Measurements from ENCODE around the gene TLR3. TPM values are rescaled to one million over a fixed set of nuclear protein-coding genes. Genes with fewer than 3 reads are reported as not detected.

The TLR3 gene
- total RNA-seq, 1 experiment from 2014 or later, result 2.5 TPM

GRCh38 chr4:186116697-186117096 lies 47.7 kb downstream of the TLR3 start:
- H3K27ac ChIP-seq (ENCODE audit: low read depth, low read length, poor library complexity, severe bottlenecking), result no peak overlapping the region
- no peak for TF ChIP-seq EZH2 (IDR thresholded peaks at IDR 0.05; ENCODE audit: borderline replicate concordance, low read depth, low read length, poor library complexity, severe bottlenecking)
- TF ChIP-seq, protein P1, sequence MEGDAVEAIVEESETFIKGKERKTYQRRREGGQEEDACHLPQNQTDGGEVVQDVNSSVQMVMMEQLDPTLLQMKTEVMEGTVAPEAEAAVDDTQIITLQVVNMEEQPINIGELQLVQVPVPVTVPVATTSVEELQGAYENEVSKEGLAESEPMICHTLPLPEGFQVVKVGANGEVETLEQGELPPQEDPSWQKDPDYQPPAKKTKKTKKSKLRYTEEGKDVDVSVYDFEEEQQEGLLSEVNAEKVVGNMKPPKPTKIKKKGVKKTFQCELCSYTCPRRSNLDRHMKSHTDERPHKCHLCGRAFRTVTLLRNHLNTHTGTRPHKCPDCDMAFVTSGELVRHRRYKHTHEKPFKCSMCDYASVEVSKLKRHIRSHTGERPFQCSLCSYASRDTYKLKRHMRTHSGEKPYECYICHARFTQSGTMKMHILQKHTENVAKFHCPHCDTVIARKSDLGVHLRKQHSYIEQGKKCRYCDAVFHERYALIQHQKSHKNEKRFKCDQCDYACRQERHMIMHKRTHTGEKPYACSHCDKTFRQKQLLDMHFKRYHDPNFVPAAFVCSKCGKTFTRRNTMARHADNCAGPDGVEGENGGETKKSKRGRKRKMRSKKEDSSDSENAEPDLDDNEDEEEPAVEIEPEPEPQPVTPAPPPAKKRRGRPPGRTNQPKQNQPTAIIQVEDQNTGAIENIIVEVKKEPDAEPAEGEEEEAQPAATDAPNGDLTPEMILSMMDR (conservative IDR thresholded peaks at IDR 0.05; ENCODE audit: low read depth, low read length), result no peak
- no peak overlapping the region for H3K4me3 ChIP-seq (ENCODE audit: low read depth, low read length, poor library complexity, severe bottlenecking)
- intact Hi-C loops (cut with micrococcal nuclease; ENCODE audit: unreplicated experiment), result no loop called here
- no TSS peak for BruUV-seq (replicated peaks)
- ChIA-PET CTCF (no interaction called here), POLR2A (ENCODE audit: low non-redundant PET) (no interaction called here)
- H3K27me3 ChIP-seq (replicated peaks; ENCODE audit: insufficient read depth, low read depth, low read length, poor library complexity), result no peaks in the 10 kb centered on the region
- no peaks in the 10 kb centered on the region for H3K9me3 ChIP-seq (ENCODE audit: low read depth, low read length, poor library complexity, severe bottlenecking)
- H3K4me1 ChIP-seq (ENCODE audit: insufficient read depth, low read length, poor library complexity, severe bottlenecking), result no peaks in the 10 kb centered on the region
- H3K36me3 ChIP-seq (ENCODE audit: insufficient read depth, low read length, poor library complexity, severe bottlenecking), result no peaks in the 10 kb centered on the region
- DNase-seq (ENCODE audit: low spot score), result no peak

- BruUV-seq (replicated peaks), result no TSS peak
- H3K27me3 ChIP-seq (replicated peaks; ENCODE audit: insufficient read depth, low read depth, low read length, poor library complexity), result no peaks in the 10 kb centered on the region
- intact Hi-C loops (cut with micrococcal nuclease; ENCODE audit: unreplicated experiment), result no loop called here
- no peak for TF ChIP-seq EZH2 (IDR thresholded peaks at IDR 0.05; ENCODE audit: borderline replicate concordance, low read depth, low read length, poor library complexity, severe bottlenecking)
- TF ChIP-seq, protein P1 (conservative IDR thresholded peaks at IDR 0.05; ENCODE audit: low read depth, low read length), result no peak
- H3K27ac ChIP-seq (ENCODE audit: low read depth, low read length, poor library complexity, severe bottlenecking), result no peak overlapping the region
- ChIA-PET CTCF (no interaction called here), POLR2A (ENCODE audit: low non-redundant PET) (no interaction called here)
- H3K36me3 ChIP-seq (ENCODE audit: insufficient read depth, low read length, poor library complexity, severe bottlenecking), result no peaks in the 10 kb centered on the region
- H3K4me3 ChIP-seq (ENCODE audit: low read depth, low read length, poor library complexity, severe bottlenecking), result no peak overlapping the region
- H3K4me1 ChIP-seq (ENCODE audit: insufficient read depth, low read length, poor library complexity, severe bottlenecking), result no peaks in the 10 kb centered on the region
- no peak for DNase-seq (ENCODE audit: low spot score)
- H3K9me3 ChIP-seq (ENCODE audit: low read depth, low read length, poor library complexity, severe bottlenecking), result no peaks in the 10 kb centered on the region
Observed at GRCh38 chr4:186118582-186118981, 49.6 kb downstream of the TLR3 start.

- H3K4me3 ChIP-seq (ENCODE audit: low read depth, low read length, poor library complexity, severe bottlenecking), result no peak overlapping the region
- CTCF ChIA-PET, result no interaction called here
- BruUV-seq (replicated peaks), result no TSS peak
Observed at GRCh38 chr4:186121057-186121456, 52.1 kb downstream of the TLR3 start.

More at GRCh38 chr4:186121057-186121456, 52.1 kb downstream of the TLR3 start:
- no peak for TF ChIP-seq EZH2 (IDR thresholded peaks at IDR 0.05; ENCODE audit: borderline replicate concordance, low read depth, low read length, poor library complexity, severe bottlenecking)
- TF ChIP-seq, protein P1 (conservative IDR thresholded peaks at IDR 0.05; ENCODE audit: low read depth, low read length), result no peak
- Histone ChIP-seq H3K27ac (ENCODE audit: low read depth, low read length, poor library complexity, severe bottlenecking) (no peak overlapping the region), H3K4me1 (ENCODE audit: insufficient read depth, low read length, poor library complexity, severe bottlenecking) (no peaks in the 10 kb centered on the region), H3K9me3 (ENCODE audit: low read depth, low read length, poor library complexity, severe bottlenecking) (no peaks in the 10 kb centered on the region), H3K36me3 (ENCODE audit: insufficient read depth, low read length, poor library complexity, severe bottlenecking) (no peaks in the 10 kb centered on the region), H3K27me3 (replicated peaks; ENCODE audit: insufficient read depth, low read depth, low read length, poor library complexity) (no peaks in the 10 kb centered on the region)
- POLR2A ChIA-PET (ENCODE audit: low non-redundant PET), result no interaction called here
- intact Hi-C loops (cut with micrococcal nuclease; ENCODE audit: unreplicated experiment), result no loop called here
- DNase-seq (ENCODE audit: low spot score), result no peak

Data from A673 (cell line).